Astrocyte (in vitro differentiated cells and primary cell): ENCODE data around the gene EPS8L1.

Experiments
- EZH2 ChIP-seq: IDR thresholded peaks from 2 replicates; pipeline ENCODE4 v1.6.1; 2012; ENCODE audit warnings: mild to moderate bottlenecking, low read length, inconsistent platforms; ENCODE audit not compliant: insufficient read depth
- TF ChIP-seq, protein P1 (sequence below): IDR thresholded peaks from 2 replicates; pipeline ENCODE4 v1.5.1; 2011; ENCODE audit warnings: low read depth, mild to moderate bottlenecking, inconsistent platforms, low read length, moderate library complexity; ENCODE audit not compliant: insufficient read depth

- TF ChIP-seq, protein P1, sequence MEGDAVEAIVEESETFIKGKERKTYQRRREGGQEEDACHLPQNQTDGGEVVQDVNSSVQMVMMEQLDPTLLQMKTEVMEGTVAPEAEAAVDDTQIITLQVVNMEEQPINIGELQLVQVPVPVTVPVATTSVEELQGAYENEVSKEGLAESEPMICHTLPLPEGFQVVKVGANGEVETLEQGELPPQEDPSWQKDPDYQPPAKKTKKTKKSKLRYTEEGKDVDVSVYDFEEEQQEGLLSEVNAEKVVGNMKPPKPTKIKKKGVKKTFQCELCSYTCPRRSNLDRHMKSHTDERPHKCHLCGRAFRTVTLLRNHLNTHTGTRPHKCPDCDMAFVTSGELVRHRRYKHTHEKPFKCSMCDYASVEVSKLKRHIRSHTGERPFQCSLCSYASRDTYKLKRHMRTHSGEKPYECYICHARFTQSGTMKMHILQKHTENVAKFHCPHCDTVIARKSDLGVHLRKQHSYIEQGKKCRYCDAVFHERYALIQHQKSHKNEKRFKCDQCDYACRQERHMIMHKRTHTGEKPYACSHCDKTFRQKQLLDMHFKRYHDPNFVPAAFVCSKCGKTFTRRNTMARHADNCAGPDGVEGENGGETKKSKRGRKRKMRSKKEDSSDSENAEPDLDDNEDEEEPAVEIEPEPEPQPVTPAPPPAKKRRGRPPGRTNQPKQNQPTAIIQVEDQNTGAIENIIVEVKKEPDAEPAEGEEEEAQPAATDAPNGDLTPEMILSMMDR: no peak
- no peak for TF ChIP-seq EZH2
Observed at GRCh38 chr19:55044286-55044685, 31.4 kb upstream of the EPS8L1 start.
